KMS-11 (cell line): Measurements from ENCODE around the gene CSMD2.

ENCODE experiments used
- H2AFZ ChIP-seq: fragments of 200-600 bp; sonication (generic); 2 replicates; pipeline ENCODE4 v1.6.1; 2016; ENCODE audit warnings: antibody characterized with exemption, mixed run types, low read depth
- H3K27ac ChIP-seq: fragments of 200-600 bp; sonication (generic); 2 replicates; pipeline ENCODE4 v1.6.1; 2016; ENCODE audit warnings: mild to moderate bottlenecking, mixed run types
- H3K27me3 ChIP-seq: fragments of 200-600 bp; sonication (generic); 2 replicates; pipeline ENCODE4 v1.6.1; 2017; ENCODE audit warnings: mild to moderate bottlenecking, low read depth, mixed run types, moderate library complexity; ENCODE audit not compliant: insufficient read depth
- H3K36me3 ChIP-seq: fragments of 200-600 bp; sonication (generic); 2 replicates; pipeline ENCODE4 v1.6.1; 2017; ENCODE audit warnings: mild to moderate bottlenecking, mixed run types; ENCODE audit not compliant: insufficient read depth
- H3K4me1 ChIP-seq: fragments of 200-600 bp; sonication (generic); 2 replicates; pipeline ENCODE4 v1.6.1; 2016; ENCODE audit warnings: mild to moderate bottlenecking, low read depth, mixed run types; ENCODE audit not compliant: poor library complexity, severe bottlenecking
- H3K4me2 ChIP-seq: fragments of 200-600 bp; sonication (generic); 2 replicates; pipeline ENCODE4 v1.7.0; 2016; ENCODE audit warnings: mild to moderate bottlenecking, mixed run types
- H3K4me3 ChIP-seq: fragments of 200-600 bp; sonication (generic); IDR thresholded peaks from 2 replicates; pipeline ENCODE4 v1.6.1; 2017; ENCODE audit warnings: low read depth, low read length, mixed read lengths; ENCODE audit not compliant: insufficient read depth
- H3K79me2 ChIP-seq: fragments of 200-600 bp; sonication (generic); 2 replicates; pipeline ENCODE4 v1.6.1; 2016; ENCODE audit warnings: low read depth, mixed run types; ENCODE audit not compliant: insufficient read depth
- H3K9ac ChIP-seq: fragments of 200-600 bp; sonication (generic); 2 replicates; pipeline ENCODE4 v1.6.1; 2016; ENCODE audit warnings: mild to moderate bottlenecking, mixed run types
- H4K20me1 ChIP-seq: fragments of 200-600 bp; sonication (generic); 2 replicates; pipeline ENCODE4 v1.6.1; 2016; ENCODE audit warnings: mild to moderate bottlenecking, mixed run types; ENCODE audit not compliant: insufficient read depth
- TF ChIP-seq, protein P1 (sequence below): fragments of 200-600 bp; sonication (generic); conservative IDR thresholded peaks from 2 replicates; pipeline ENCODE4 v1.6.1; 2017; ENCODE audit warnings: low read depth, mild to moderate bottlenecking, antibody characterized with exemption, low read length, moderate library complexity, mixed read lengths

Gene CSMD2

GRCh38 chr1:33908324-33908956 lies 256.6 kb downstream of the CSMD2 start:
- H3K4me1 ChIP-seq, result no peaks in the 10 kb centered on the region
- TF ChIP-seq, protein P1, sequence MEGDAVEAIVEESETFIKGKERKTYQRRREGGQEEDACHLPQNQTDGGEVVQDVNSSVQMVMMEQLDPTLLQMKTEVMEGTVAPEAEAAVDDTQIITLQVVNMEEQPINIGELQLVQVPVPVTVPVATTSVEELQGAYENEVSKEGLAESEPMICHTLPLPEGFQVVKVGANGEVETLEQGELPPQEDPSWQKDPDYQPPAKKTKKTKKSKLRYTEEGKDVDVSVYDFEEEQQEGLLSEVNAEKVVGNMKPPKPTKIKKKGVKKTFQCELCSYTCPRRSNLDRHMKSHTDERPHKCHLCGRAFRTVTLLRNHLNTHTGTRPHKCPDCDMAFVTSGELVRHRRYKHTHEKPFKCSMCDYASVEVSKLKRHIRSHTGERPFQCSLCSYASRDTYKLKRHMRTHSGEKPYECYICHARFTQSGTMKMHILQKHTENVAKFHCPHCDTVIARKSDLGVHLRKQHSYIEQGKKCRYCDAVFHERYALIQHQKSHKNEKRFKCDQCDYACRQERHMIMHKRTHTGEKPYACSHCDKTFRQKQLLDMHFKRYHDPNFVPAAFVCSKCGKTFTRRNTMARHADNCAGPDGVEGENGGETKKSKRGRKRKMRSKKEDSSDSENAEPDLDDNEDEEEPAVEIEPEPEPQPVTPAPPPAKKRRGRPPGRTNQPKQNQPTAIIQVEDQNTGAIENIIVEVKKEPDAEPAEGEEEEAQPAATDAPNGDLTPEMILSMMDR, result no peak
- no peaks in the 10 kb centered on the region for H3K36me3 ChIP-seq
- H3K9ac ChIP-seq, result no peak overlapping the region
- H3K4me2 ChIP-seq, result no peak overlapping the region
- H2AFZ ChIP-seq, result no peak overlapping the region
- no peaks in the 10 kb centered on the region for H4K20me1 ChIP-seq
- no peak overlapping the region for H3K4me3 ChIP-seq
- no peak overlapping the region for H3K27ac ChIP-seq
- H3K27me3 ChIP-seq, result no peaks in the 10 kb centered on the region
- H3K79me2 ChIP-seq, result no peaks in the 10 kb centered on the region

DNA sequence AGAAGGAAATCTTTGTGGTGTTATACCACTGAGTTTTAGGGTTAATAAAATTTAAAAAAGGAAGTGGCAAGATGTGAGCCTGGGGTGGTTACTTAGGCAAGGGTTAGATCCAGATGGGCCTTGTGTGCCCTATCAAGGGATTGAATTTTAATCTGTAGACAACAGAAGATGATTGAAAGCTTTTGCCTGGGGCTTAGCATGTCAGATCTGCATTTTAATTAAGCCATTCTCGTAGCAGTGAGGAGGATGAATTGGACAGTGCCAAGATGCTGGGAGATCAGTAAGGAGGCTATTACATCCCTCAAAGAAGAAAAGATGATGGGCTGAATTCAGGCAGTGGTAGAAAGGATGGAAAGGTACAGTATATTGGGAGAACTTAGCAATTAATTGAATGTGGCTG lies 258.9 kb downstream of the CSMD2 start:
- no peak overlapping the region for H3K27ac ChIP-seq
- H3K4me1 ChIP-seq, result no peaks in the 10 kb centered on the region
- no peak overlapping the region for H3K4me3 ChIP-seq
- no peaks in the 10 kb centered on the region for H4K20me1 ChIP-seq
- TF ChIP-seq, protein P1, result no peak
- H3K9ac ChIP-seq, result no peak overlapping the region
- no peak overlapping the region for H3K4me2 ChIP-seq
- no peak overlapping the region for H2AFZ ChIP-seq
- no peaks in the 10 kb centered on the region for H3K27me3 ChIP-seq
- no peaks in the 10 kb centered on the region for H3K79me2 ChIP-seq
- no peaks in the 10 kb centered on the region for H3K36me3 ChIP-seq

DNA sequence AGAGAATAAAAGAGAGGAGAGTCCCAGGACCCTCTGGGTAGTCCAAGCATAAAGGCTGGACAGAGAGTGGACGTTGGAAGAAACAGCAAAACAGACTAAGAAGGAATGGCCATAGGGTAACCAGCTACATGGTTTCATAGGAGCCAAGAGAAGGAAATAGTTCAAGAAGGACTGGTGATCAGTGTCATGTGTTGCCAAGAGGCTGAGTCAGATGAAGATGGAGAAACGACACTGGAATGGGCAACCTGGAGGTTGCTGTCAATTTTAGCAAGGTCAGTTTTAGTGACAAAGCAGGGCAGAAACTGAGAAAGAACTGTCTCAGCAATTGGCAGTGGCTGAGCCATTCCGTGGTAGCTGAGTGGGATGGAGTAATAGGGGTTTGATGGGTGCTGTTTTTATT lies 259.8 kb downstream of the CSMD2 start:
- no peaks in the 10 kb centered on the region for H4K20me1 ChIP-seq
- no peak overlapping the region for H3K27ac ChIP-seq
- no peaks in the 10 kb centered on the region for H3K27me3 ChIP-seq
- no peak overlapping the region for H3K4me2 ChIP-seq
- TF ChIP-seq, protein P1, result no peak
- H3K4me1 ChIP-seq, result no peaks in the 10 kb centered on the region
- no peak overlapping the region for H2AFZ ChIP-seq
- H3K36me3 ChIP-seq, result no peaks in the 10 kb centered on the region
- H3K79me2 ChIP-seq, result no peaks in the 10 kb centered on the region
- no peak overlapping the region for H3K4me3 ChIP-seq
- H3K9ac ChIP-seq, result no peak overlapping the region

DNA sequence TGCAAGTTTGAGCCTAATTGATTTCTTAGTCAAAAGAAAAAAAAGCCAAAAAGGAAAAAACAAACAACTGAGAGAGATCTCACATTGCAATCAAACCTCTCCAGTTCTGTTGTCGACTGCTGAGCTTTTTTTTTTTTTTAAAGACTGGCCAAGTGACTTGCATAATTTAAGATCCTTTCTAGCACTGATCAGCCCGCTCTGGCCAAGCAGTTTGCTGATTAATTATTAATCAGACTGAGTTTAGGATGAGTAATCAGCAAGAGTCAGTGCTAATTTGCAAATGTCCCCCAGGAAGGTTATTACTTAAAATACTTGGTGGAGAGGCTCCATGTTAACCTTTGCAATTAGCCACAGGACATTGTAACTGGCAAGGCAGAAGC lies 261.8 kb downstream of the CSMD2 start:
- TF ChIP-seq, protein P1, result no peak
- H3K9ac ChIP-seq, result no peak overlapping the region
- H3K79me2 ChIP-seq, result no peaks in the 10 kb centered on the region
- H3K4me3 ChIP-seq, result no peak overlapping the region
- no peaks in the 10 kb centered on the region for H3K36me3 ChIP-seq
- H3K27me3 ChIP-seq, result no peaks in the 10 kb centered on the region
- H3K4me2 ChIP-seq, result no peak overlapping the region
- no peaks in the 10 kb centered on the region for H4K20me1 ChIP-seq
- H3K27ac ChIP-seq, result no peak overlapping the region
- H2AFZ ChIP-seq, result no peak overlapping the region
- H3K4me1 ChIP-seq, result no peaks in the 10 kb centered on the region
